BLaER1 treated with 17β-estradiol and CSF1 and Interleukin-3, amounts not matched to agents 10 nM and 100 nM (cell line): Measurements from ENCODE around the gene TUBA4B.

ENCODE experiments used
- H3K27ac ChIP-seq, 11 experiments: shearing (Covaris generic); formaldehyde crosslinking; 2 replicates each; pipeline ENCODE4 v1.8.1; 2022
- H3K27me3 ChIP-seq, 11 experiments: shearing (Covaris generic); formaldehyde crosslinking; 2 replicates each; pipeline ENCODE4 v1.8.1; 2022
- H3K36me3 ChIP-seq, 11 experiments: shearing (Covaris generic); formaldehyde crosslinking; 2 replicates each; pipeline ENCODE4 v1.8.1; 2022
- H3K4me1 ChIP-seq, 10 experiments: shearing (Covaris generic); formaldehyde crosslinking; 2 replicates each; pipeline ENCODE4 v1.8.1; 2022
- H3K4me2 ChIP-seq, 11 experiments: shearing (Covaris generic); formaldehyde crosslinking; 2 replicates each; pipeline ENCODE4 v1.8.1; 2022
- H3K4me3 ChIP-seq, 10 experiments: shearing (Covaris generic); formaldehyde crosslinking; 2 replicates each; pipeline ENCODE4 v1.8.1; 2022
- H3K9ac ChIP-seq, 11 experiments: shearing (Covaris generic); formaldehyde crosslinking; 2 replicates each; pipeline ENCODE4 v1.8.1; 2022
- H3K9me3 ChIP-seq, 11 experiments: shearing (Covaris generic); formaldehyde crosslinking; replicated peaks in 1 of 11; 2 replicates each; pipeline ENCODE4 v1.8.1; 2022
- H4K20me1 ChIP-seq, 11 experiments: shearing (Covaris generic); formaldehyde crosslinking; 2 replicates each; pipeline ENCODE4 v1.8.1; 2022
- Cebpa-rat ChIP-seq, 11 experiments: shearing (Covaris generic); IDR thresholded peaks; 2 replicates each; pipeline ENCODE4 v1.8.1; 2022

Gene TUBA4B

DNA sequence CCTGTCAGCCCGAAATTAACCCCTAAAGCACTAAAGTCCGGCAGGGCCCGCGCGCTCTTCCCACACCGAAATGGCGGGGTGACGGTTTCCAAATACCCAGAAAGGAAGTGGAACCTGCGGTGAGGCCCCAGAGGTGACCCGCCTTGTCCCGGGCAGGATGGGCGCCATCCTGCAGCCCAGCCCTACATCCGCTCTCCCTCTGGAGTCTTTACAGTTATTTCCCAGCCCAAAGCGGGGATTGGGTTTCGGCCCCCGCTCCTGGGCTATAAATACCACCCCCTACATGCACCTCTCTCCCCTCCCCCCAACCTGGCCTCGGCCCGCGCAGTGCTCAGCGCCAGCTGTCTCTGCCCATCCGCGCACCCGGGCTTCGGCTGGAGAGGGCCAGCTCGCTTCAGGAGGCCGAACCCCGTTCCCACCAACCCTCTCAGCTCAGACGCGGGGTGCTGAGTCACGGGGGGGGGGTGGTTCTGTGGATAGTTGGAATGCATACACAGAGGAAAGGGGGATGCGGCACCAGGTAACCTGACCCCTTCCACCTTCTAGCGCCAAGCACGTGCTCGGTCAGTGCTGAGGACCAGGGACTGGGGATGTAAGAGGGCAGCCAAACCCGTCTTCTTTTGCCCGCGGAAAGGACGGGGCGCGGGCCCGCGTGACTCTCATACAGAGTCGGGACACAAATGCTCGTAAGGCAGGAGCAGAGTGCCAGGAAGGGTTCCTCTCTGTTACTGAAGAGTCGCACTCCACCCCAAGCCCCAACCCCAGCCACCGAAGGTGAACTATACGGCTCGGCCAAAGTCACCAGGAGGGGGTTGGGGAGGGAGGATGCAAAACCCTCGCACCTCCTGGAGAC lies at the start of gene TUBA4B:
TUBA4B (plus strand) TSS at position 344 of the 853 bp plus-strand sequence; CDS start at position 509, 165 bp downstream.
- Histone ChIP-seq H4K20me1 (peaks cover 0 to 33% (median 0%) of the 10 kb centered on the region in 11 experiments; a peak in 3 of 22 replicates), H3K4me1 (peaks cover 63 to 78% (median 75%) of the 10 kb centered on the region in 10 experiments), H3K27me3 (peaks cover 0 to 20% (median 14%) of the 10 kb centered on the region in 11 experiments; a peak in 10 of 22 replicates), H3K9me3 (no peaks in the 10 kb centered on the region), H3K27ac (peak within 1 kb of the TSS; percentile 18 to 88 (median 77); a peak in 21 of 22 replicates), H3K9ac (peak within 1 kb of the TSS; percentile 66 to 81 (median 78)), H3K4me2 (peak within 1 kb of the TSS; percentile 91 to 100 (median 99)), H3K4me3 (peak within 1 kb of the TSS; percentile 59 to 78 (median 66)), H3K36me3 (peaks cover 0 to 21% (median 9%) of the 10 kb centered on the region in 11 experiments; a peak in 9 of 22 replicates)
- TF ChIP-seq Cebpa-rat (IDR thresholded peaks at IDR 0.05) = no peak

DNA sequence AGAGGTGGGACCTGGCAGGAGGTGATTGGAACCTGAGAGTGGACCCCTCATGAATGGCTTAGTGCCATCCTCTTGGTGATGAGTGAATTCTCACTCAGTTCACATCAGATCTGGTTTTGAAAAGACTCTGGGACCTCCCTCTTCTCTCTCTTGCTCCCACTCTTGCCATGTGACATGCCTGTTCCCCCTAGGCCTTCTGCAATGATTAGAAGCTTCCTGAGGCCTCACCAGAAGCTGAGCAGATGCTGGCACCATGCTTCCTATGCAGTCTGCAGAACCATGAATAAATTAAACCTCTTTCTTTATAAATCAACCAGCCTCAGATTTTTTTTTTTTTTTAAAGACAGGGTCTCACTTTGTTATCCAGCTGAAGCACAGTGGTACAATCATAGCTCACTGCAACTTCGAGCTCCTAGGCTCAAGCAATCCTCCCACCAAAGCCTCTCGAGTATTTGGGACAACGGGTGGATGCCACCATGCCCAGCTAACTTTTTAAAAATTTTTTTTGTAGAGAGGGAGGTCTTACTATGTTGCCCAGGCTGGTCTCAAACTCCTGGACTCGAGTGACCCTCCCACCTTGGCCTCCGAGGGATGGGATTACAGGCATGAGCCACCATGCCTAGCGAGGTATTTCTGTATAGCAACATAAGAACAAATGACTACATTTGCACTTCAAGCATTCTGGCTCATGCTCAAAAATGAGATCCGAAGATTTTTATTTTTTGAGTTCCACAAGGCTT lies 48.4 kb upstream of the TUBA4B start:
- Histone ChIP-seq H3K4me3 (no peak overlapping the region), H4K20me1 (peaks cover 0 to 25% (median 6%) of the 10 kb centered on the region in 11 experiments; a peak in 8 of 22 replicates), H3K9ac (no peak overlapping the region), H3K27me3 (no peaks in the 10 kb centered on the region), H3K4me1 (peaks cover 30 to 34% (median 33%) of the 10 kb centered on the region in 10 experiments), H3K4me2 (no peak overlapping the region), H3K9me3 (peaks cover 0 to 5% (median 0%) of the 10 kb centered on the region in 11 experiments; a peak in 2 of 22 replicates), H3K36me3 (peaks cover 13 to 21% (median 17%) of the 10 kb centered on the region in 11 experiments; a peak in 20 of 22 replicates), H3K27ac (no peak overlapping the region)
- TF ChIP-seq Cebpa-rat (IDR thresholded peaks at IDR 0.05) = no peak

GRCh38 chr2:219205165-219205538 lies 47.9 kb upstream of the TUBA4B start:
- Histone ChIP-seq H3K4me1 (peaks cover 36 to 40% (median 39%) of the 10 kb centered on the region in 10 experiments), H3K27me3 (no peaks in the 10 kb centered on the region), H3K9me3 (peaks cover 0 to 5% (median 0%) of the 10 kb centered on the region in 11 experiments; a peak in 2 of 22 replicates), H3K4me3 (no peak overlapping the region), H3K27ac (no peak overlapping the region), H4K20me1 (peaks cover 0 to 25% (median 6%) of the 10 kb centered on the region in 11 experiments; a peak in 8 of 22 replicates), H3K9ac (no peak overlapping the region), H3K4me2 (no peak overlapping the region), H3K36me3 (peaks cover 16 to 26% (median 21%) of the 10 kb centered on the region in 11 experiments; a peak in 21 of 22 replicates)
- TF ChIP-seq Cebpa-rat (IDR thresholded peaks at IDR 0.05) = no peak

DNA sequence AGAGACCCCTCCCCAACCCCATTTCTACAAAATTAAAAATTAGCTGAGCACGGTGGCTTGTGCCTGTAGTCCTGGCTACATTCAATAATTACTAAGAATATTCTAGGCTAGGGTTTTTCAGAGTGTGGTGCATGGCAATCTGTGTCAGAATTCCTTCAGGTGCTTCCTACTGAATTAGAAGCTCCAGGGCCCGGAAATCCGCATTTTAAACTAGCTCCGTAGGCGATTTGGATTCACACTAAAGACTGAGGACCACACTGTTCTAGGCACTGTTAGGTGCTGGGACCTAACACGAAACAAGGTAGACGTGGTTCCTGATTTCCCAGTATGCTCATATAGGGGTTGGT lies 47.1 kb upstream of the TUBA4B start:
- peak overlapping the region; percentile 51 to 74 (median 62) for H3K4me3 ChIP-seq
- peaks cover 21 to 34% (median 29%) of the 10 kb centered on the region in 11 experiments; a peak in 21 of 22 replicates for H3K36me3 ChIP-seq
- peak overlapping the region; percentile 37 to 81 (median 76) for H3K27ac ChIP-seq
- H3K27me3 ChIP-seq = no peaks in the 10 kb centered on the region
- H4K20me1 ChIP-seq = peaks cover 0 to 25% (median 6%) of the 10 kb centered on the region in 11 experiments; a peak in 8 of 22 replicates
- peaks cover 0 to 5% (median 0%) of the 10 kb centered on the region in 11 experiments; a peak in 2 of 22 replicates for H3K9me3 ChIP-seq
- peak overlapping the region; percentile 74 to 84 (median 77) for H3K9ac ChIP-seq
- TF ChIP-seq Cebpa-rat (IDR thresholded peaks at IDR 0.05) = no peak
- peak overlapping the region; percentile 66 to 96 (median 88) for H3K4me2 ChIP-seq
- peaks cover 40 to 48% (median 44%) of the 10 kb centered on the region in 10 experiments for H3K4me1 ChIP-seq

- H3K9me3 ChIP-seq = peaks cover 0 to 5% (median 0%) of the 10 kb centered on the region in 11 experiments; a peak in 2 of 22 replicates
- H4K20me1 ChIP-seq = peaks cover 0 to 25% (median 6%) of the 10 kb centered on the region in 11 experiments; a peak in 9 of 22 replicates
- peak within 1 kb of the TSS; percentile 90 to 97 (median 95) for H3K4me2 ChIP-seq
- no peaks in the 10 kb centered on the region for H3K27me3 ChIP-seq
- peak within 1 kb of the TSS; percentile 65 to 81 (median 76) for H3K27ac ChIP-seq
- H3K4me3 ChIP-seq = peak within 1 kb of the TSS; percentile 51 to 74 (median 62)
- peaks cover 21 to 40% (median 32%) of the 10 kb centered on the region in 11 experiments; a peak in 21 of 22 replicates for H3K36me3 ChIP-seq
- peaks cover 40 to 51% (median 45%) of the 10 kb centered on the region in 10 experiments for H3K4me1 ChIP-seq
- no peak for TF ChIP-seq Cebpa-rat (IDR thresholded peaks at IDR 0.05)
- H3K9ac ChIP-seq = peak within 1 kb of the TSS; percentile 74 to 84 (median 77)
Measured at GRCh38 chr2:219206328-219207133, 46.5 kb upstream of the TUBA4B start, which contains the start of gene ZFAND2B. ZFAND2B (plus strand) TSS chr2:219206782; CDS start chr2:219206988, 206 bp downstream.

GRCh38 chr2:219207134-219207883 lies 45.7 kb upstream of the TUBA4B start:
- TF ChIP-seq Cebpa-rat (IDR thresholded peaks at IDR 0.05) = no peak
- peak overlapping the region in 10 of 11 experiments; percentile 18 to 80 (median 70); a peak in 12 of 22 replicates for H3K27ac ChIP-seq
- H3K4me2 ChIP-seq = peak overlapping the region; percentile 86 to 97 (median 95)
- H3K27me3 ChIP-seq = no peaks in the 10 kb centered on the region
- H3K4me1 ChIP-seq = peaks cover 40 to 51% (median 45%) of the 10 kb centered on the region in 10 experiments
- H3K9me3 ChIP-seq = peaks cover 0 to 5% (median 0%) of the 10 kb centered on the region in 11 experiments; a peak in 2 of 22 replicates
- H3K9ac ChIP-seq = peak overlapping the region; percentile 74 to 84 (median 77); a peak in 20 of 22 replicates
- peaks cover 0 to 25% (median 6%) of the 10 kb centered on the region in 11 experiments; a peak in 9 of 22 replicates for H4K20me1 ChIP-seq
- peaks cover 21 to 44% (median 36%) of the 10 kb centered on the region in 11 experiments for H3K36me3 ChIP-seq
- H3K4me3 ChIP-seq = peak overlapping the region; percentile 51 to 74 (median 62)
